Sigmoid colon (tissue), 4 donors: ENCODE data around the gene MTA3.

Experiments
- CTCF ChIP-seq, 4 experiments: fragments of 450-650 bp in 3 of 4; fragments of 200-600 bp in 1 of 4; IDR thresholded peaks; one replicate each; pipeline ENCODE4 v1.5.1; 2016 to 2019; ENCODE audit warnings: antibody characterized with exemption in 4 of 4, mild to moderate bottlenecking in 3 of 4, moderate library complexity in 2 of 4
- EP300 ChIP-seq, 4 donors: sonication (generic); formaldehyde crosslinking; IDR thresholded peaks; one replicate each; pipeline ENCODE4 v1.6.1; 2017; ENCODE audit warnings: antibody characterized with exemption in 4 of 4
- POLR2A ChIP-seq, 2 donors: fragments of 450-650 bp; IDR thresholded peaks; one replicate each; pipeline ENCODE4 v1.6.1; 2016; ENCODE audit warnings: antibody characterized with exemption in 2 of 2, mild to moderate bottlenecking in 2 of 2, moderate library complexity in 2 of 2
- POLR2AphosphoS5 ChIP-seq, 4 donors: sonication (generic); formaldehyde crosslinking; IDR thresholded peaks; one replicate each; pipeline ENCODE4 v1.6.1; 2017; ENCODE audit warnings: antibody characterized with exemption in 4 of 4

DNA sequence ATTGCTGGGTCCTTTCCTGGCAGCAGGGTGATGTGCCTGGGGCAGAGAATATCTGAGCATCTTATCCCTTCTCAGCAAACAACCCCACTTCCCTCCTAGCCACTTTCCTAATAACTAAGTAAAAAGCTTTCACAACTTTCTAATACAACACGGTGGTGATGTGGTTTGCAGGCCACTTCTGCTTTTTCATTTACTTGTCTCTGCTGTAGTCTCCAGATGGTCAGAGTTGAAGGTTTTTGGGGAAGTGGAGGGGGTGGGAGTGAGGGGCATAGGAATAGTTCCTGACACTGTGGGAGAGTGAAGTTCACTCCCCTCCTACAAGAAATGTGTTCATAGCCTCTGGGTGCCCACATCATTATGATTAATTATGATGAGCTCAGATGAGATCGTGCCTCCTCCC, 183.9 kb downstream of the MTA3 start:
- TF ChIP-seq CTCF (IDR thresholded peaks at IDR 0.05) (peak in 1 of 4 experiments; percentile 6), EP300 (IDR thresholded peaks at IDR 0.05) (no peak), POLR2AphosphoS5 (IDR thresholded peaks at IDR 0.05) (no peak), POLR2A (IDR thresholded peaks at IDR 0.05) (no peak)
